ENCODE results near the gene CEMIP. TPM values are rescaled to one million over a fixed set of nuclear protein-coding genes. Genes with fewer than 3 reads are reported as not detected.

CEMIP gene
- total RNA-seq, 1 donor from 2014 or later, result 5.3 TPM

DNA sequence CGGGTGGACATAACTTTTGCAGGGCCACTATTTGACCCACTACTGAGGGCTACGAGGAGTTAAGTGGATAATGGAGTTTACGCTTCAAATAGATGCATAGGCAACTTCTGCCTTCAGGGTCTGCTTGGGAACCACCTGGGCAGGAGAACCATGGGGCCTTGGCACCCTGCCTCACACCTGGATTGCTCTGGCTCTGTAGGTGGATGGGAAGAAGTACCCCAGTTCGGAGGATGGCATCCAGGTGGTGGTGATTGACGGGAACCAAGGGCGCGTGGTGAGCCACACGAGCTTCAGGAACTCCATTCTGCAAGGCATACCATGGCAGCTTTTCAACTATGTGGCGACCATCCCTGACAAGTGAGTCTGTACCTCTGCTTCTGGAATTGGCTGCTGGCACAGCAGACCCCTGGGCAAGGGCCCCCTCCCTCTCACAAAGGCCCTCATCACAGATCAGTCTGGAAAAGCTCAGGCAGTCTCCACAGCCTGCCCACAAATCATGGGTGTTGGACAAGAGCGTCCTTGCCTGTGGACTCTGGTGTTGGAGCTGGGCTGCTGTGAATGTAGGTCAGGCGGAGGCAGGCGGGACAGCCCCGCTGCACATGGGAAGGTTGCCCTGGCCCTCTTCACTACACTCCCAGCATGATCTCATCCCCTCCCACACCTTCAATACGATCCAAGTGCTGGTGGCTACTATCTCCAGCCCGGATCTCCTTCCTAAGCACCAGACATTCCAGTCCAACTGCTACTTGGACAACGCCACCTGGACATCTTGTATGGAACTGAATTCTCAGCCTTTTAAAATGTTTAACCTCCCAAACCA is 163.8 kb downstream of the CEMIP start:
- H3K36me3 ChIP-seq (ENCODE audit: control insufficient read depth, insufficient read depth, low read length), result peaks cover 8% of the 10 kb centered on the region
- H3K27me3 ChIP-seq (ENCODE audit: control insufficient read depth, insufficient read depth, low read length), result no peaks in the 10 kb centered on the region
- TF ChIP-seq, protein P1, sequence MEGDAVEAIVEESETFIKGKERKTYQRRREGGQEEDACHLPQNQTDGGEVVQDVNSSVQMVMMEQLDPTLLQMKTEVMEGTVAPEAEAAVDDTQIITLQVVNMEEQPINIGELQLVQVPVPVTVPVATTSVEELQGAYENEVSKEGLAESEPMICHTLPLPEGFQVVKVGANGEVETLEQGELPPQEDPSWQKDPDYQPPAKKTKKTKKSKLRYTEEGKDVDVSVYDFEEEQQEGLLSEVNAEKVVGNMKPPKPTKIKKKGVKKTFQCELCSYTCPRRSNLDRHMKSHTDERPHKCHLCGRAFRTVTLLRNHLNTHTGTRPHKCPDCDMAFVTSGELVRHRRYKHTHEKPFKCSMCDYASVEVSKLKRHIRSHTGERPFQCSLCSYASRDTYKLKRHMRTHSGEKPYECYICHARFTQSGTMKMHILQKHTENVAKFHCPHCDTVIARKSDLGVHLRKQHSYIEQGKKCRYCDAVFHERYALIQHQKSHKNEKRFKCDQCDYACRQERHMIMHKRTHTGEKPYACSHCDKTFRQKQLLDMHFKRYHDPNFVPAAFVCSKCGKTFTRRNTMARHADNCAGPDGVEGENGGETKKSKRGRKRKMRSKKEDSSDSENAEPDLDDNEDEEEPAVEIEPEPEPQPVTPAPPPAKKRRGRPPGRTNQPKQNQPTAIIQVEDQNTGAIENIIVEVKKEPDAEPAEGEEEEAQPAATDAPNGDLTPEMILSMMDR (IDR thresholded peaks at IDR 0.05; ENCODE audit: insufficient read depth, low read length, severe bottlenecking), result no peak
- FAIRE-seq, result no peak
- H3K4me3 ChIP-seq (ENCODE audit: low read depth, low read length), result no peak overlapping the region
- no peak for DNase-seq (ENCODE audit: low read depth)

DNA sequence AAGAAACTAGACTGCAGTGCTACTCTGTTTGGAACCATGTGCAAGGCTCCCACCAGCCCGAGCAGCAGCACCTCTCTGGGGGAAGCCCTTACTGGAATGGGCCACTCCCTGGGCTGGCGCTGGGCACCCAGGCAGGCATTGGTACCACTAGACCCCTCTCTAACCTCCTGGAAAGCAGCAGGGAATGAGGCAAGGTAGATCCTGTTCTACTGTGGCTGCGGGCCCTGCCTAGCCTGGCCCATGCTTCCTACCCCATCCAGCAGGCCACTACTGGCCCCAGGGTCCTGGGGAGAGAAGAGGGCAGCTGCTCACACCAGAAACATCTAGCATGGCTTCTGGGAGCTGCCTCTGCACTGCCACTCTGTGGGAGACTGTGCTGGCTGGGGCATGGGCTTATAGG is 165.6 kb downstream of the CEMIP start:
- Histone ChIP-seq H3K36me3 (ENCODE audit: control insufficient read depth, insufficient read depth, low read length) (peaks cover 9% of the 10 kb centered on the region), H3K4me3 (ENCODE audit: low read depth, low read length) (no peak overlapping the region), H3K27me3 (ENCODE audit: control insufficient read depth, insufficient read depth, low read length) (no peaks in the 10 kb centered on the region)
- FAIRE-seq (no peak), DNase-seq (ENCODE audit: low read depth) (no peak)
- TF ChIP-seq, protein P1 (IDR thresholded peaks at IDR 0.05; ENCODE audit: insufficient read depth, low read length, severe bottlenecking), result no peak

DNA sequence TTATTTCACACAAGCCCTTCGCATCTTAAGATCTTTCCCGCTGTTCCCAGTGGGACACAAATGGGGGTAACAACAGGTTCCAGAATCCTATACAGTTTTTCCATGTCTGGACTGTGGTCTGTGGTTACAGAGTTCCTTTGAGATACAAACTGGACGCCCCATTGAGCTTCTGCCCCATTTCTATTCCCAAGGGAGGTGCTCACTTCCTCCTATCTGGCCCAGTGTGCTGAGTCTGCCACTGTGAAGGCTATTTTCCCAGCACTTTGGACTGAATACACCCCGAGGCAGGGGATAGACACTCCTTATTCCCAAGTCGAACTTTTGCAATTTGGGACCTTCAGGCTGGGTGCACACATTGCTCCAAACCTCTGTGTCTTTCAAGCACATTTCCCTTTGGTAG is 166.4 kb downstream of the CEMIP start:
- H3K36me3 ChIP-seq (ENCODE audit: control insufficient read depth, insufficient read depth, low read length), result peaks cover 9% of the 10 kb centered on the region
- no peak for DNase-seq (ENCODE audit: low read depth)

DNA sequence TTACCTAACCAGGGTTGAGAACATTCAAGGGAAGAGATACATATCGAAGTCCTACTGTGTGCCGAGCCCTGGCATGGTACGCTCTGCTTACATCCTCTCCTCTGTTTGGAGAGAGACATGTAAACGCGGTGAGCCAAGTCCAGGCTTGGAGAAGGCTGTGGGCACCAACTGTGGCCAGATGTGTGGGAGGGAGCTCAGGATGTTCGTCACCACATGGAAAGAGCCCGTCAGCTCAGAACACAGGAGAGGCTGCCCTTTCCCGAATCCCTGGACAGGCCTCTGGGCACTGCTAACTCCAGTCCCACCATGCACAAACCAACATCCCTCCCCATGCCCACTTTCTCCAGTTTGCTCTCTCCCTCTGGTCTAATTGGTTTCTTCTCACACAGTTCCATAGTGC is 167.4 kb downstream of the CEMIP start:
- DNase-seq (ENCODE audit: low read depth), result no peak

More for the DNA sequence above, 166.4 kb downstream of the CEMIP start:
- TF ChIP-seq, protein P1 (IDR thresholded peaks at IDR 0.05; ENCODE audit: insufficient read depth, low read length, severe bottlenecking), result no peak
- FAIRE-seq, result no peak
- Histone ChIP-seq H3K4me3 (ENCODE audit: low read depth, low read length) (no peak overlapping the region), H3K27me3 (ENCODE audit: control insufficient read depth, insufficient read depth, low read length) (no peaks in the 10 kb centered on the region)

DNA sequence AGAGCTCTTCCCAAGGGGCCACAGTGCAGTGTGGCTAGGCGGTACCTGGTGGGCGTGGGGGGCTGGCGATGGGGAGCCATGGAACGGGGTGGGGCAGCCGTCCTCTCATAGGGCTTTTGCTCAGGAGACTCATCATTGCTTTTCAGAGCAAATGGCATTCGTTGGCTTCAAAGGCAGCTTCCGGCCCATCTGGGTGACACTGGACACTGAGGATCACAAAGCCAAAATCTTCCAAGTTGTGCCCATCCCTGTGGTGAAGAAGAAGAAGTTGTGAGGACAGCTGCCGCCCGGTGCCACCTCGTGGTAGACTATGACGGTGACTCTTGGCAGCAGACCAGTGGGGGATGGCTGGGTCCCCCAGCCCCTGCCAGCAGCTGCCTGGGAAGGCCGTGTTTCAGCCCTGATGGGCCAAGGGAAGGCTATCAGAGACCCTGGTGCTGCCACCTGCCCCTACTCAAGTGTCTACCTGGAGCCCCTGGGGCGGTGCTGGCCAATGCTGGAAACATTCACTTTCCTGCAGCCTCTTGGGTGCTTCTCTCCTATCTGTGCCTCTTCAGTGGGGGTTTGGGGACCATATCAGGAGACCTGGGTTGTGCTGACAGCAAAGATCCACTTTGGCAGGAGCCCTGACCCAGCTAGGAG is 169.6 kb downstream of the CEMIP start:
- Histone ChIP-seq H3K36me3 (ENCODE audit: control insufficient read depth, insufficient read depth, low read length) (peaks cover 7% of the 10 kb centered on the region), H3K4me3 (ENCODE audit: low read depth, low read length) (no peak overlapping the region), H3K27me3 (ENCODE audit: control insufficient read depth, insufficient read depth, low read length) (no peaks in the 10 kb centered on the region)
- TF ChIP-seq, protein P1 (IDR thresholded peaks at IDR 0.05; ENCODE audit: insufficient read depth, low read length, severe bottlenecking), result no peak
- no peak for DNase-seq (ENCODE audit: low read depth)
- no peak for FAIRE-seq

More for the DNA sequence above, 167.4 kb downstream of the CEMIP start:
- TF ChIP-seq, protein P1 (IDR thresholded peaks at IDR 0.05; ENCODE audit: insufficient read depth, low read length, severe bottlenecking), result no peak
- Histone ChIP-seq H3K4me3 (ENCODE audit: low read depth, low read length) (no peak overlapping the region), H3K27me3 (ENCODE audit: control insufficient read depth, insufficient read depth, low read length) (no peaks in the 10 kb centered on the region), H3K36me3 (ENCODE audit: control insufficient read depth, insufficient read depth, low read length) (peaks cover 10% of the 10 kb centered on the region)
- FAIRE-seq, result peak; percentile 58

All from bronchial epithelial cell (primary cell).